Ovary (tissue), 3 donors: ENCODE results near the gene LIN7B.
A peak's percentile ranks its signal among the peaks of the same experiment; 100 is the strongest.

Source experiments
- POLR2A ChIP-seq: fragments of 450-650 bp; IDR thresholded peaks from one replicate; pipeline ENCODE4 v1.6.1; 2017; ENCODE audit warnings: antibody characterized with exemption, mild to moderate bottlenecking, moderate library complexity
- TF ChIP-seq, protein P1 (sequence below), 3 donors: fragments of 450-650 bp in 2 of 3; fragments of 200-600 bp in 1 of 3; IDR thresholded peaks; one replicate each; pipeline versions ENCODE4 v1.5.1 to v1.8.0; 2016 to 2022; ENCODE audit warnings: antibody characterized with exemption in 3 of 3, mild to moderate bottlenecking in 1 of 3
- donor health status: DM: no; HTN: no; CAD: no.

DNA sequence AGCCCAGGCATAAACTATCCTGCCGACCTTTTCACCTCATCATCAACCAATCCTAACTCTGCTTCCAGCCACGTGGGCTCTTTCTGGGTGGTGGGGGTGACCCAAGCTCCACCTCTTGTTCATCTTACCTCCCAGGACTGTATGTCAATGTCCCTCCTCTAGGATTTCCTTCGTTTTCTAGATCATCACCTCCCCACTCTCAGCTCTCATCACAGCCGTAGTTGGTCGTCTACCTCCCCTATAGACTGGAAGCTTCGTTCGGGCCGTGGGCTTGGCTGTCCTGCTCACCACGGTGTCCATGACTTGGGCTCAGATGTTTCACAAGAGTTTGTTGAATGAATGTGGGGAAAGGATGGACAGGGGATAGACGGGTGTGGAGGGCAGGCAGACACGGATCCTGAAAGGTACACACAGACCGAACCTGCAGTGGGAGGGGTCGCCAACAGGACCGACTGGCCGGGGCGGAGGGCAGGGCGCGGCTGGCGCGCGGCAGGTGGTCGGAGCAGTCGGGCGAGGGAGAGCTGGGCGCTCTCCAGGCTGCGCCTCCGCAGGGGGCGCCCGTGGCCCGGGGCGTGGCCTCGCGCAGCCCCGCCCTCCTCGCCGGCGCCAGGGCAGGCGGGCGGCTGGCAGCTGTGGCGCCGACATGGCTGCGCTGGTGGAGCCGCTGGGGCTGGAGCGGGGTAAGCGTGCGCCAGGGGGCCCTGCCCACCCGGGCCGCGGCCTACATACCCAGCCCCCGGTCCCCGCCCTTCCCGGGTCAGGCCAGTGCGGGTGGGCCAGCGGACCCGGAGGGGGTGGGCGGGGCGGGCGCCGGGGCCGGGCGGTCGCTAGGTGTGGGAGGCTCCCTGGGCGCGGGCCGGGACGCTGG lies at the start of gene LIN7B:
- TF ChIP-seq, protein P1, sequence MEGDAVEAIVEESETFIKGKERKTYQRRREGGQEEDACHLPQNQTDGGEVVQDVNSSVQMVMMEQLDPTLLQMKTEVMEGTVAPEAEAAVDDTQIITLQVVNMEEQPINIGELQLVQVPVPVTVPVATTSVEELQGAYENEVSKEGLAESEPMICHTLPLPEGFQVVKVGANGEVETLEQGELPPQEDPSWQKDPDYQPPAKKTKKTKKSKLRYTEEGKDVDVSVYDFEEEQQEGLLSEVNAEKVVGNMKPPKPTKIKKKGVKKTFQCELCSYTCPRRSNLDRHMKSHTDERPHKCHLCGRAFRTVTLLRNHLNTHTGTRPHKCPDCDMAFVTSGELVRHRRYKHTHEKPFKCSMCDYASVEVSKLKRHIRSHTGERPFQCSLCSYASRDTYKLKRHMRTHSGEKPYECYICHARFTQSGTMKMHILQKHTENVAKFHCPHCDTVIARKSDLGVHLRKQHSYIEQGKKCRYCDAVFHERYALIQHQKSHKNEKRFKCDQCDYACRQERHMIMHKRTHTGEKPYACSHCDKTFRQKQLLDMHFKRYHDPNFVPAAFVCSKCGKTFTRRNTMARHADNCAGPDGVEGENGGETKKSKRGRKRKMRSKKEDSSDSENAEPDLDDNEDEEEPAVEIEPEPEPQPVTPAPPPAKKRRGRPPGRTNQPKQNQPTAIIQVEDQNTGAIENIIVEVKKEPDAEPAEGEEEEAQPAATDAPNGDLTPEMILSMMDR (IDR thresholded peaks at IDR 0.05) = peak in 2 of 3 donors; percentile 63 to 71
- TF ChIP-seq POLR2A = no peak
